ENCODE results near the gene ZNF185.

Gene ZNF185

DNA sequence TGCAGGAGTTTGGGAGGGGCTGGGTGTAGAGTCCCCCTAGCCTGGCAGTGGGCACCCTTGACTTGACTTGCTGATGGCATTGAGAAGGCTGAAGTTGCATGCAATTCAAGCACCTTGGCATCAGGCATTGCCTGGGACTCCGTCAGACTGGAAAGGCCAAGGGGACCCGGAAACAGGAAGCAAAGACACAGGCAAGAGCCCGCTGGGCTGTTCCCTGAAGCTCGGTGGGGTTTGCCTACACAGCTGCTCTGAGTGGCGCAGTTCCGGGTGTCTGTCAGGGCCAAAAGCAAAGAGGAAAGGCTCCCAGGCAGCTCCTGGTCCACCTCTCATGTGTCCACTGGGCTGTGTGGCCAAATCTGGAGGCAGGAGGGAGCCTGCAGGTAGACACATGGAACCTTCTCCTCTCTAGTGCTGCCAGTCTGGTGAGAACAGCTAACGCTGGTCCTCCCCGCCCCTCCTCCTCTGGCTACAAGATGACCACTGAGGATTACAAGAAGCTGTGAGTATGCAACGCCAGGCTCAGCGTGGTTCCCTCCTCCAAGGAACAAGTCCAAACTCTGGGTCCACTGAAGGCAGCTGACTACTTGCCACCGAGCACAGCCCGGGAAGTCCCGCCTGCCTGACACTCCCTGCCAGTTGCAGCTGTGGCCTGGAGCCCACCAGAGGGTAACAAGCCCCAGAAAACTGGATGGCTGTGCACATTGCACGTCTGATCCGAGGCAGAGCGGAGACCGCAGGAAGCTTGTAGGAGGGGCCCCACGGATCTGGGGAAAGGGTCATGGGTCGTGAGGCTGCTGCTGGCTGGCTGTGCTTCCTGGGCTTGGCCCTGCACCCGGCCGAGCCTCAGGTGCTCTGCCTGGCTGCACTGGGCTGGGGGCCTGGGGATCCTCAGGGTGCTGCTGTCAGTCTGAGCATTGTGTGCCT lies 20.1 kb downstream of the ZNF185 start:
- no peak for DNase-seq (ENCODE audit: low read depth)

DNA sequence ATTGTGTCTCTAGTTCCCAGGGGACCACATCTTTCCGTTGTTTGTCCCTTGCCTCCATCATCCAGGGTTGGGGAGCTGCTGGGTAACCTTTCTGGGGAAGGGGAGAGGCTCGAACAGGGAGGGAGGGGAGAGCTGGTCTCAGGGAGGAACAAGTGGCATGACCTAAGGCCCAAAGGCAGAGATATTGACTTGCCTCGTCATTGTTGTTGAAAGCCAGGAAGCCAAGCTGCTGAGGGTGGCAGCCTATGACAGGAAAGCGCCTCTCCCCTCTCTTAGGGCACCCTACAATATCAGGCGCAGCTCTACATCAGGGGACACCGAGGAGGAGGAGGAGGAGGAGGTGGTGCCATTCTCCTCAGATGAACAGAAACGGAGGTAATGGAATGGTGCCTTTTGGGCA lies 20.8 kb downstream of the ZNF185 start:
- DNase-seq (ENCODE audit: low read depth) = no peak

DNA sequence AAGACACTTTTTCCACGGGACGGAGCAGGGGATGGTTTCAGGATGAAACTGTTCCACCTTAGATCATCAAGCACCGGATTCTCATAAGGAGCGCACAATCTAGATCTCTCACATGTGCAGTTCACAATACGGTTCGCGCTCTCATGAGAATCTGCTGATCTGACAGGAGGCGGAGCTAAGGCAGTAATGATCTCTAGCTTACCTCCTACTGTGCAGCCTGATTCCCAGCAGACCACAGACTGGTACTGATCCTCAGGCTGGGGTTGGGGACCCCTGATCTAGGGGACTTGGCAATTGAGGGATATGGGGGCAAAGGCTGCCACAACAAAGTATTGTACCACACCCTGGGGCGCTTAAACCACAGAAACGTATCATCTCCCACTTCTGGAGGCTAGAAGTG lies 25.7 kb downstream of the ZNF185 start:
- DNase-seq (ENCODE audit: low read depth) = no peak

DNA sequence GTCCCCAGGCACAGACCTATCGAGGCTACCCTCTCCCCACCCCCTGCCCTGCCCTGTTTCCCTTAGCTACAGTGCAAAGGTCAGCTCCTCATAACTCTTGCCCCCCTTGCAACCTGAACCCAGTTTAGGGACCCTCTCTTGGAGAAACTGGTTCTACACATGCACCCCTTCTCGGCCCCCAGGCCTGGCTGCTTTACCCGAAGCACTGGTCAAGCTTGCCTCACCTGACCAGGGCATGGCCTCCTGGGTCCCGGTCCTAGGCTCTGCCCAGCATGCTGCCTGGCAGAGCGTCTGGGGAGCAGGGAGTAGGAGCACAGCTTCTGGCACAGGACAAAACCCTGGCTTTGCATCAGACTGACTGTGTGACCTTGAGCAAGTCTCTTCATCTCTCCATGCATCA lies 28.0 kb downstream of the ZNF185 start:
- DNase-seq (ENCODE audit: low read depth) = no peak

DNA sequence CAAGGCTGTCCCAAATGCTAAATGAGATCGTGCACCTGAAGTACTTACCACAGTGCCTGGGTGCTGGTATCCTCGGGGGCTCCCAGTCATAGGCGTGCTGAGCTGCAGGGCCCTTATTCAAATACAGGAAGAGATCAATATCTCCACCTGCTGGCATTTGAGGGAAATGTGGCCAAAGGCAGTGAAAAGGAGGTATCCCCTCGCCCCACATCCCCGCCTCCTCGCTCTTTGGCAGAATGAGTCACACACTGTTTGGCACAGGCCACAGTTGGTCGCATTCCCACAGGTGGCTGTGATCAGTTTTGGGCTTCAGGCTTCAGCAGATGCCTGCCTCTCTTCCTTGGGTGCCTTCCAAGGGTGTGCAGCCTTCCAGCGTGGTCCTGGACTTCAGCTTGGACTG lies 28.4 kb downstream of the ZNF185 start:
- DNase-seq (ENCODE audit: low read depth) = no peak

DNA sequence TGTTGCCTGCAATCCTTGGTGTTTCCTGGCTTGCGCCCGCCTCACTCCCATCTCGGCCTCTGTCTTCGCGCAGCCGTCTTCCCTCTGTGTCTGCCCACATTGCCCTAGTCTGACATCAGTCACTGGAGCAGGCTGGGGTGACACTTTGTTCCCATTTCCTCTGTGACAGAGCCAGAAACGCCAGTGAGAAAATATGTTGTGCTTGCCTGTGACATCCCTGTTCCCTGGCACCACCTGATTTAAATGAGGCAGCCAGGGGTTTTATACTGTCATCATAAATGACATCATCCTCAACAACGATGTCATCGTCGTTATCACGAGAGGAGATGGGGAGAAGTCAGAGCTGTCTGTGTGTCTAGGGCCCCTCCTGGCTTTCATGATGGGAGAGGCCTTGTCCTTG lies 29.1 kb downstream of the ZNF185 start:
- no peak for DNase-seq (ENCODE audit: low read depth)

DNA sequence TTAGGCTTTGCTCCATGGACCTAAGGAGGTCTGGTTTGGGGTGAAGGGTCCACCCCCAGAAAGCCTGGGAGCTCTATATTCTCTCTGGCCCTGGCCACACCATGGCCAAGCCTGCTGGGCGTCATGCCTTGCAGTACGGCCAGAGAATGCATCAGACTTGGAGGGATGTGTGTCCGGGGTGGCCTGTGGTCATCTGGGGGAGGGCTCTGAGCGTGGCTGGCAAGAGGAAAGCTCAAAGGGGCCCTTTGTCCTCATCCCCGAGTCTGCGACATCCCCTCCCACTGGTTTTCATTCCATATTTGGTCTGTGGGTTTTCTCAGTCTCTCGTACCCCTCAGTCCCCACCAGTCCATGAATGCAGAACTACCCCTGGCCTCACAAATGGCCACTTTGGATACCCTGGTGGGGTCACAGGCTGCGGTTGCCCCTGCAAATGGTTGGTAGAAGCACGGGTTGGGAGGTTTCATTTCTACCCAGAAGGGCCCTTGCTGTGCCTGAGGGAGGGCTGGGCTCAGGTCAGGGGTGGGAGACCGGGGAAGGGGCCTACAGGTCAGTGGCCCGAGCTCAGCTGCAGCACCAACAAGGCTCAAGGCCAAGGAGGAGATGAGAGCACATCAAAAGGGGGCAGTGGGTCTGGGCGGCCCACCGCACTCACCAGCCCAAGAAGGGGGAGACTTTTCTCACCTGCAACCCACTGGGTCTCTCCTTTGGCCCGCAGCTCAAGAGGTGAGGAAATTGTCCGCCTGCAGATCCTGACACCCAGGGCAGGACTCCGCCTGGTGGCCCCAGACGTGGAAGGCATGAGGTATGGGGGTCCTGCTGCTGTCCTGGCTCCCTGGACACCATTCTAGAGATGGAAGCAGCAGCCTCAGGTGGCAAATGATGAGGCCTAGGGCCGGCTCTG lies 30.2 kb downstream of the ZNF185 start:
- no peak for DNase-seq (ENCODE audit: low read depth)

DNA sequence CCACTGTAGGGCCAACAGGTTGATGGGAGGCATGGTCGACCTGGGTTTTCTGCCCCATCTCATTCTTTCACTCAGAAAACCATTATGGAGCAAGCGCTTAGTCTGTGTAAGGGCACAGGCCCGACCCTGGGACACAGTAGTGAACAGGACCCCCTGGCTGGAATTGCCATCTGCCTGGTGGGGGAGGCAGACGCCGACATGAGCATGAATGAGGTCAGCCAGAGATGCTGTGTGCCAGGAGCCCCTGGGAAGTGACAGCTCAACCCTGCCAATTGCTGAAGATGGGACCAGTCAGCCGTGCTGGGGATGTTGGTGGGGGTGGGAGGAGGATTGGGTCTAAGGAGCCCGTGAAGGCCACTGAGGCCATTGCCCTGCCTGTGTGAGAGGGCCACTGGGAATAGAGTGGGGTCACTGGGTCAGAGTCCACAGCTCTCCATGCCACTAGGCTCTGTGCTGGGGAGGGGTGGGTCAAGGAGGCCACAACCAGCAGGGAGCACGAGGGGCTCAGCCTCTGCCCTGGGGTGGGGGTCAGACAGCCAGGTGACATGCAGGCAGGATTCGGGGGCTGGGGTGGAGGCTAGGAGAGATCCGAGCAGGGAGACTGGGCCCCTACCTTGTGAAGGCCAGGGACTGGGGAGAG lies 31.0 kb downstream of the ZNF185 start:
- DNase-seq (ENCODE audit: low read depth) = no peak

DNA sequence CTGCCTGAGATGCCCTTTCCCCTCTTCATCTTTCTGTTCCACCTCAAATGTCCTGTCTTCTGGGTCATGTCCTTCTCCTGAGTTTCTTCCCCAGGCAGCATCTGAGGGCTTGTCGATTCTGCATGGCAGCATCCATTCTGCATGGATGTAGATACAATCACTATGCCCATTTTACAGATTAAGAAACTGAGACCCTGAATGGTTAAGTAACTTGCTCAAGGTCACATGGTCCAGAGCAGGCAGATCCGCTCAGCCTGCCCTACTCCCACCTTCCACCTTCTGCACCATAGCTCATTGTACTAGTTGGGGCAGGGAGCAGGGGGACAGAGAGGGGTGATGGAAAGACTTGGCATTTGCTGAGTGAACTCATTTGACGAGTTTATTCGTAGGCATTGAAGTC lies 32.0 kb downstream of the ZNF185 start:
- DNase-seq (ENCODE audit: low read depth) = no peak

DNA sequence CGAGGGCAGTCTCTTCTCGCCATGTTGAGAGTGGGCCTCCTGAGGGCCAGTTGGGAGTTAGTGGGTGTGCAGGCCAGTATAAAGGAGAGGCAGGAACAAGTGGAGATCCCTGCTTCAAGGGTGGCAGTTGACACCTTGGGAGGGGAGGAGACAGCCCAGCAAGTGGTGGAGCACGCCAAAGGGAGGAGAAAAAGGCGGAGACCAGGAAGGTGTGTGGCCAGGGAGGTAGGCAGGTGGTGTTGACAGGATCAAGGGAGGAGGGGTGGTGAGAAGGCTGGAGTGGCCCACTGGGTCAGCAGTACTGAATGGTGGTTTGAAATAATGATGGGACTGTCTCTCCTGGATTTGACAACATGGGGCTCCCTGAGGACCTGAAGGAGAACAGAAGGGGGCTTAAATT lies 32.6 kb downstream of the ZNF185 start:
- DNase-seq (ENCODE audit: low read depth) = no peak

DNA sequence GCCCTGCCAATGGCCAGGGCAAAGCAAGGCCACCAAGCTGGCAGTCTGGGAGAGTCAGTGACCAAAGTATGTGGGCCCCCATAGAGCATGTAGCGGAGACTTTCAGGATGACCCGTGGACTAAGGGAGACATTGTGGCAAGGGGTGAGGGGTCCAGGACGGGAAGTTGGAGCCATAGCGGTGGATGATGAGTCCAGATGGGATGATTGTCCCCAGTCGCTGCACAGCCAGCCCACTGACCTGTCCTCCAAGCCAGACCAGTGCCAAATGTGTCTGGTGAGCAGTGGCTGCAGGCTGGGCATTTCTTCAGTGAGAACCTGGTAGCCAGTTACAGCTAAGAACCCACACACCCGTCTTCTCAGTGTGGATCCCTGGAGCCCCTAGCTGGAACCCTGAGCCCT lies 34.3 kb downstream of the ZNF185 start:
- DNase-seq (ENCODE audit: low read depth) = no peak

DNA sequence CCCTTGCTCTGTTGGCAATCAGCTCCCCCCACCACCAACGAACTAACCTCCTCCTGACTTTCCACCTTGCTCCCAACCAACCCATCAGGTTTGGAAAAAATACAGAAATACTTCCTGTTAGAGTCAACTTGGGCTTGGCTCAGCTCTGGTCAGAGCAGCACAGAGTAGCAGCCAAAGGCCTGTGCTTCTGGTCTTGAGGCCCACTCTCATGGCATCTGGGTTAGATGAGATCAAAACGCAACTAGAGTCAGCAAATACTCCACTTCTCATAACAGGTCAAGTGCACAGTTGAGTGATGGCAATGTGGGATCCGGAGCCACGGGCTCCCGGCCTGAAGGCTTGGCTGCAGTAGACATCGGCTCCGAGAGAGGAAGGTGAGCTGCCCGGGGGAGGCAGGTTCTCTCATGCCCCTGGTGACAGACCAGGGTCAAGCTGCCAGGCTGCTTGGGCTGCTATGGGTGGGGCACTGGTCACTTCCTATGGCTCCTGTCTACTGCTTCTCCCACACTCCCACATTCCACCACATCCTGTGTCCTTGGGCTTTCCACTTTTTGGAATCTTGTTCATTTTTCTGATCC lies 34.8 kb downstream of the ZNF185 start:
- no peak for DNase-seq (ENCODE audit: low read depth)

DNA sequence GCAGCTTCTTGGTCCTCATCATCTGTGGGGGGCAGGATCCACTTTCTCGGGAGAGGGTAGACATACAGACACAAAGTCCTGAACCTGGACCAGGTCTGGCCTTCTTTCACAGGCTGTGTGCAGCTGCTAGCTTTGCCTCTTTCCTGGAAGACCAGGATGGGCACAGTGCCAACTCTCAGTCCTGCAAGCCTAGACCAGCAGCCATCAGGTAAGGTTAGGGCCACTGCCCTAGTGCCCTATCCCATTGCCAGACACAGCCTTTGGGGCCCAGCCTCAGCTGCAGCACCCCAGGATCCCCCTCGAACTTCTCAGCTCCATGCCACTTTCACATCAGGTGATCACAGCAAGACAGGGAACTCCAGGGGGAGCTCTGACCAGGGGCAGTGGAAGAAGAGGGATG lies 38.4 kb downstream of the ZNF185 start:
- DNase-seq (ENCODE audit: low read depth) = no peak

DNA sequence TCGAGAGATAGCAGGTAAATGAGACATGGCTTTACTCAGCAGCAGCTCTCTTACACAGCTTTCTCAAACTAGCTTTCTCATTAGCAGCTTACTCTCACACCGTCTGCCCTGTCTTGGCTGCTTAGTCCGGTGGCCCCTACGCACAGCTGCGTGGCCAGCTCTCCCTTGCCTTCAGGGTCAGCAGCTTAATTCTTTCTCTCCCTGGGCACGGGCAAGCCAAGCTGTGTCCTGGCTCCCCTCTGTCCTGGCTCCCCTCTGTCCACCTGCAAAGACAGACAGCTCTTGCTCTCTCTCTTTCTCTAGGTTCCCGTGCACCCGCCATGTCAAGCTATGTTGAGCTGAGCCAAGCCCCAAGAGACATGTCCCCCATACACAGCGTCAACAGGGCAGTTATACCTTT lies 39.4 kb downstream of the ZNF185 start:
- no peak for DNase-seq (ENCODE audit: low read depth)

DNA sequence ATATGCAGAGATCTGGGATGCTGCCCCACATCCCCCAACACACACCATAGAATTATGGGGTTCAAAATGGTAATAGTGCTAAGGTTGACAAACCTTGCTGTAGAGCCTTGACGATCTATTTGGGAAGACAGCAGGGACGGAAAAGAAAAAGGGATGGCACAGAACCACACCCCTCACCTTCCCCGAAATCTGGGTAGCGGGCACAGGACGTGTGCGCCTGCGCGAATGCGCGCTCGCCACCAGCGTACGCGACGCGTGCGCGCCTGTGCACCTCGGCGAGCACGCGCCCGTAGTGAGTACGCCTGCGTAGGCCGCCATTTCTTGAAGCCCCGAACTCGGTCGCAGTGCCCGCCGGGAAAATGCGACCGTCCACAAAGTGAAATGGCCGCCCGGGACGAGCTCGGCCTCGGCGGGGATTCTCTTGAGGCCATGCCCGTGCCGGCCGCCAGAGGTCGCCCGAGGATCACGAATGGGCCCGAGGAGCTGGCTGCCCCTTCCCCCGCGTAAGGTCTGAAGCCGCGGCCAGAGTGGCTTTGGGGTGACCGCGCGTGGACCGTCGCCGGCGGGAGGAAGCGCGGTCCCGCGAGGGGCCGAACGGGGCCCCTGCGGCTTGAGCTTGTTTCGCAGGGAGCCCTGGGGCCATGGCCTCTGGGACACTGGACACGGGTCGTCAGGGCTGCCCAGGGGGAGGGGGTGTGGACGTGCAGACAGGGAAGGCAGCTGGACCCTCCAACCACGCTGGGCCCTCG lies 43.6 kb downstream of the ZNF185 start:
- DNase-seq (ENCODE audit: low read depth) = peak; percentile 76

DNA sequence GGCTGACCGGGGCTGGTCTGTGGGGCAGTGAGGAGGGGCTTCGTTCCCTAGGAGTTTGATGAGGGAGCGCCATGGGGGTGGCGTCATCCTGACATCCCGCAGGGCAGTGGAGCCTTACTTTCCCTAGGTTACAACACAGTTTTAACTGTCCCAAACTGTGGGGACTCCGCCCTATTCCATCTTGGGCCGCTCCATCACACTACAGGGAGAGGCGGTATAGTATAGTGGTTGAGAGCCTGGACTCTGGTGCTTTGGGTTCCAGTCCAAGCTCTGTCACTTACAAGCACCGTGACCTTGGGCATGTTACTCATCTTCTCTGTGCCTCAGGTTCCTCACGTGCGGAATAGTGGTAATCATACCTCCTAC lies 44.2 kb downstream of the ZNF185 start:
- no peak for DNase-seq (ENCODE audit: low read depth)

DNA sequence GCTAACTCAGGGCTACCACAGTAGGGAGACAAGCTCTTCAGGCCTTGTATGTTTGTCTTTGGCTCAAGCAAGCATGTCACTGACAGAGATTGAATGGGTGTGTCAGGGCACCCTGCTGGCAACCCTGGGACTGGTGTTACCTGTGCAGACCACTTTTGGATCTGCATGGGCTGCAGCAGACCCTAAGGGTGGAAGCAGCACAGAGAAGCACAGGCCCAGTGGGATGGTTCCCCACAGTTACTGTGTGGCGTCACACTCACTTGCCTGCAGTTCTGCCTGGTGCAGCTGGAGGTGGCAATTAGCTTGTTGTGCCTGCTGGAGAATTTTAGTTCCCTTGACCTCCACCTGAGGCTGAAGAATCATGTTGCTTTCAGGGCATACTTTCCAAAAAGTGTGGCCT lies 46.0 kb downstream of the ZNF185 start:
- DNase-seq (ENCODE audit: low read depth) = no peak

DNA sequence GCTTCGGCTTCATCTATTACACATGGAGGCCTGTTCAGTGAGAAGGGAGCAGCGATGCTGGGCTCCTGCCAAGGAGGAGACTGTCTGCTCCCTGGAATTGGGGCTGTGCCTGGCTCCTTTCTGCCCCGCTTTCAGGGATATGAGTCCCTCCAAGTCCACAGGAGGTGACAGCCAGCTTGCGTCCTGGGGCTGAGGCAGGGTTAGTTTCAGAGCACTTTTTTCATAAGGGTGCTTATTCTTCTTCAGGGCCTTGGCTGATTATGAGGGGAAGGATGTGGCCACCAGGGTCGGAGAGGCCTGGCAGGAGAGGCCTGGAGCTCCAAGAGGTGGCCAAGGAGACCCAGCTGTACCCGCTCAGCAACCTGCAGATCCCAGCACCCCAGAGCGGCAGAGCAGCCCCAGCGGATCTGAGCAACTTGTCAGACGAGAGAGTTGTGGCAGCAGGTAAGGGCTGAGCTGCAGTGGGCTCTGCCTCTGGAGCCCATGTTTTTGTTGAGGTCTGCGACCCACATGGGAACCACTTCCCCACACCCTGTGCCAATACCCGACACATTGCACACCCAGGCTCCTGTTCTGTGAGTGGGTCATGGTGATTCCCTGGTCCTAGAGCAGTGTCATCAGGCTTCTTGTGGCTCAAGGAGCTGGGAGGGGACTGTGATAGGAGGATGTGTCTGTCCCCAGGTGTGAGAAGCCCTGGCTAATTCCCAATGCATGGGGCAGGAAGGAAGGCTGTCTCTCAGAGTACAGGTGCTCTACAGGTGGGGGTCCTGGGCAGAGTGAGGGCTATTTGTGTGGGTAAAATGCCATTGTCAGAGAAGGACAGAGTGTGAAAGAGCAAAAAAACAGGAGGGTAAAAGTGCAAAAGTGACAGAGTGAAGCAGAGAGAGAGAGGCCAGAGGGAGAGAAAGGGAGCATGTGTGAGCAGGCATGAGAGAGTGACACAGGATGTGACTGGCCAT lies 47.4 kb downstream of the ZNF185 start:
- no peak for DNase-seq (ENCODE audit: low read depth)

DNA sequence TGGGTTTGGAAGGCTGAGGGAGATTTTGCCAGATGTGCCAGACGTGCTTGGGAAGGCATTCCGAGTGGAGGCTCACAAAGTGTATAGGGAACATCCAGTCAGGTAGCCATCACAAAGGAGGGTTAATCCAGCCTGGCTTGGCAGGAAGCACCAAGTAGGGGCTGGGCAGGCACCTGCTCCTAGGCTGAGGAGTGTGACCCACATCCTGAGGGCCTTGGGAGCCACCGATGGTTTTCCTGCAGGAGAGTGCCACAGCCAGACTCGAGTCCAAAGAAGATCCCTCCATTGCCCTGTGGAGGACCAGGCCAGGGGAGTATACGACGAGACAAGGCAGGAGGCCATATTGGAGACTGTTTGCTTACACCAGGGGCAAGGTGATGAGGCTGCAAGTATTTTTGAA lies 48.8 kb downstream of the ZNF185 start:
- DNase-seq (ENCODE audit: low read depth) = no peak

Measured in T-helper 22 cell (primary cell).